HL-60 (cell line): ENCODE measurements around the gene RAB23.
A peak's percentile ranks its signal among the peaks of the same experiment; 100 is the strongest.

Experiments
- DNase-seq, 2 experiments: peaks; one replicate each; pipeline ENCODE4 v3.0.0-alpha.2; 2010 to 2020; ENCODE audit warnings: low read depth in 1 of 2, low spot score in 1 of 2
- H3K27ac ChIP-seq: fragments of 250-450 bp; sonication (Bioruptor Pico); replicated peaks from 2 replicates; pipeline ENCODE4 v1.5.1; 2020; ENCODE audit warnings: mild to moderate bottlenecking, moderate library complexity
- H3K27me3 ChIP-seq: fragments of 250-450 bp; sonication (Bioruptor Pico); 2 replicates; pipeline ENCODE4 v1.5.1; 2021; ENCODE audit warnings: mild to moderate bottlenecking, moderate library complexity; ENCODE audit not compliant: insufficient read depth, poor library complexity, severe bottlenecking
- H3K4me3 ChIP-seq: replicated peaks from 2 replicates; pipeline ENCODE4 v1.5.1; 2011; ENCODE audit warnings: mild to moderate bottlenecking, control low read depth, low read length; ENCODE audit not compliant: insufficient read depth
- GABPA ChIP-seq: IDR thresholded peaks from 2 replicates; pipeline ENCODE4 v1.6.1; 2012; ENCODE audit warnings: low read depth
- POLR2AphosphoS5 ChIP-seq: IDR thresholded peaks from 2 replicates; pipeline ENCODE4 v1.6.1; 2012; ENCODE audit warnings: low read depth
- REST ChIP-seq: IDR thresholded peaks from 2 replicates; pipeline ENCODE4 v1.6.1; 2012; ENCODE audit warnings: low read depth; ENCODE audit not compliant: insufficient replicate concordance
- SPI1 ChIP-seq: IDR thresholded peaks from 2 replicates; pipeline ENCODE4 v1.6.1; 2012; ENCODE audit warnings: low read depth, mild to moderate bottlenecking, borderline replicate concordance
- long read RNA-seq: library from polyadenylated mRNA; unstranded; transcript quantifications from one replicate; pipeline ENCODE4 v2.0.0, GENCODE V29; 2020
- TF ChIP-seq, protein P1 (sequence below): IDR thresholded peaks from one replicate; pipeline ENCODE4 v1.5.1; 2011; ENCODE audit warnings: low read length, control low read depth, inconsistent platforms; ENCODE audit not compliant: insufficient read depth

The RAB23 gene
- long read RNA-seq, full-length matches to known transcripts: 2 of 6 reads
- long read RNA-seq, partial matches to known transcripts: 1 of 6 reads
- long read RNA-seq, other reads (novel, unspliced or antisense): 3 of 6 reads

- H3K27me3 ChIP-seq: no peaks in the 10 kb centered on the region
- peak; percentile 40 to 74 for DNase-seq
Measured at GRCh38 chr6:57221936-57222742, at the start of gene RAB23. Gene RAB23 (minus strand): TSS chr6:57222307. CDS start chr6:57210380, 11,927 bp downstream.

GRCh38 chr6:57268294-57268640, 46.2 kb upstream of the RAB23 start:
- Histone ChIP-seq H3K4me3 (no peak overlapping the region), H3K27me3 (no peaks in the 10 kb centered on the region), H3K27ac (no peak overlapping the region)
- DNase-seq: no peak
- TF ChIP-seq REST (no peak), SPI1 (no peak), POLR2AphosphoS5 (no peak), GABPA (no peak)
- TF ChIP-seq, protein P1, sequence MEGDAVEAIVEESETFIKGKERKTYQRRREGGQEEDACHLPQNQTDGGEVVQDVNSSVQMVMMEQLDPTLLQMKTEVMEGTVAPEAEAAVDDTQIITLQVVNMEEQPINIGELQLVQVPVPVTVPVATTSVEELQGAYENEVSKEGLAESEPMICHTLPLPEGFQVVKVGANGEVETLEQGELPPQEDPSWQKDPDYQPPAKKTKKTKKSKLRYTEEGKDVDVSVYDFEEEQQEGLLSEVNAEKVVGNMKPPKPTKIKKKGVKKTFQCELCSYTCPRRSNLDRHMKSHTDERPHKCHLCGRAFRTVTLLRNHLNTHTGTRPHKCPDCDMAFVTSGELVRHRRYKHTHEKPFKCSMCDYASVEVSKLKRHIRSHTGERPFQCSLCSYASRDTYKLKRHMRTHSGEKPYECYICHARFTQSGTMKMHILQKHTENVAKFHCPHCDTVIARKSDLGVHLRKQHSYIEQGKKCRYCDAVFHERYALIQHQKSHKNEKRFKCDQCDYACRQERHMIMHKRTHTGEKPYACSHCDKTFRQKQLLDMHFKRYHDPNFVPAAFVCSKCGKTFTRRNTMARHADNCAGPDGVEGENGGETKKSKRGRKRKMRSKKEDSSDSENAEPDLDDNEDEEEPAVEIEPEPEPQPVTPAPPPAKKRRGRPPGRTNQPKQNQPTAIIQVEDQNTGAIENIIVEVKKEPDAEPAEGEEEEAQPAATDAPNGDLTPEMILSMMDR: no peak

More at GRCh38 chr6:57221936-57222742, at the start of gene RAB23:
- Histone ChIP-seq H3K4me3 (peak within 1 kb of the TSS; percentile 99), H3K27ac (peak within 1 kb of the TSS; percentile 53)
- TF ChIP-seq, protein P1: no peak
- TF ChIP-seq POLR2AphosphoS5 (no peak; the same call in 1 of the 2 replicates), REST (no peak), SPI1 (no peak), GABPA (no peak)

DNA sequence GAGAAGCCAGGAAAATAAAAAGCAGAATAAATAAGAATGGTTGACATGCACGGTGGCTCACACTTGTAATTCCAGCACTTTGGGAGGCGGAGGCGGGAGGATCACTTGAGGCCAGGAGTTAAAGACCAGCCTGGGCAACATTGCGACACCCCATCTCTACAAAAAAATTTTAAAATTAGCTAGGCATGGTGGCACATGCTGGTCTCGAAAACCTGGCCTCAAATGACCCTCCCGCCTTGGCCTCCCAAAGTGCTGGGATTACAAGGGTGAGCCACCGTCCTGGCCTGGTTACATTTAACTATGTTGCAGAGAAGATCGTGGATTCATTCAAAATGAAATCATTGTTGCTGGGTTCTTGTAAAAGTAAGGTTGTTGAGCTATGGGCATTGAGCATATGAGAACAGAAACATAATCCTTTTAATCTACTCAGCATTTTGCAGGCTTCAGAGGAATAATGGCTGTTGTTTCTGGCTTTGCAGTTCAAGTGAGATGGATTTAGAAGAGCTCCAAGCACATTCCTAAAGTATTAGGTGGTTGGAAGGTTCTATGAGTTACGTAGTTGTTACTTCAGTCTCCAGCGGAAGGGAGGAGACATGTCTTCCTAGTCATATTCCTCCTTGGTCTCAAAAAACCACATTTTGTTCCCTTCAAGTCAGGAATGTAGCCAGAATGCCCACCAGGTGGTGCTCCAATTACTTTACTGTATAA, 45.6 kb upstream of the RAB23 start:
- TF ChIP-seq REST: no peak
- TF ChIP-seq, protein P1: peak; percentile 32
- no peaks in the 10 kb centered on the region for H3K27me3 ChIP-seq
- no peak overlapping the region for H3K4me3 ChIP-seq
- peak; percentile 26 to 35 for DNase-seq
- H3K27ac ChIP-seq: no peak overlapping the region
